Measurements from ENCODE around the gene PNLIPRP1. TPM values are rescaled to one million over a fixed set of nuclear protein-coding genes. Genes with fewer than 3 reads are reported as not detected.

The PNLIPRP1 gene
- total RNA-seq, 1 experiment from 2014 or later, result 1.6 TPM

GRCh38 chr10:116608686-116609594, 18.2 kb downstream of the PNLIPRP1 start:
- CTCF ChIA-PET, result no interaction called here
- Histone ChIP-seq H3K9me3 (ENCODE audit: control insufficient read depth in 1 of 2, insufficient read depth in 1 of 2, low read depth in 1 of 2, low read length in 2 of 2) (no peaks in the 10 kb centered on the region), H3K36me3 (ENCODE audit: control insufficient read depth in 1 of 2, insufficient read depth in 2 of 2, low read length in 2 of 2) (no peaks in the 10 kb centered on the region), H3K9me2 (ENCODE audit: insufficient read depth) (no peaks in the 10 kb centered on the region), H3K27ac (ENCODE audit: low read depth, low read length) (no peak overlapping the region), H3K79me2 (ENCODE audit: insufficient read depth, low read length) (no peaks in the 10 kb centered on the region), H3K9ac (ENCODE audit: low read length) (no peak overlapping the region), H2AFZ (ENCODE audit: low read depth, low read length, poor library complexity, severe bottlenecking) (no peak overlapping the region), H3K4me3 (replicated peaks in 1 of 2; ENCODE audit: low read depth in 1 of 2, low read length in 2 of 2) (no peak overlapping the region), H3K27me3 (ENCODE audit: insufficient read depth, low read length) (0 out of 2 replicates have a peak, but pooled peaks cover 7% of the 10 kb centered on the region), H4K20me1 (ENCODE audit: insufficient read depth) (no peaks in the 10 kb centered on the region; the same call in 1 of the 2 replicates), H3K4me2 (ENCODE audit: low read length) (no peak overlapping the region), H3K4me1 (ENCODE audit: control insufficient read depth in 1 of 2, insufficient read depth in 2 of 2, low read length in 2 of 2) (no peaks in the 10 kb centered on the region)
- intact Hi-C loops (cut with micrococcal nuclease), result no loop called here
- TF ChIP-seq, protein P1, sequence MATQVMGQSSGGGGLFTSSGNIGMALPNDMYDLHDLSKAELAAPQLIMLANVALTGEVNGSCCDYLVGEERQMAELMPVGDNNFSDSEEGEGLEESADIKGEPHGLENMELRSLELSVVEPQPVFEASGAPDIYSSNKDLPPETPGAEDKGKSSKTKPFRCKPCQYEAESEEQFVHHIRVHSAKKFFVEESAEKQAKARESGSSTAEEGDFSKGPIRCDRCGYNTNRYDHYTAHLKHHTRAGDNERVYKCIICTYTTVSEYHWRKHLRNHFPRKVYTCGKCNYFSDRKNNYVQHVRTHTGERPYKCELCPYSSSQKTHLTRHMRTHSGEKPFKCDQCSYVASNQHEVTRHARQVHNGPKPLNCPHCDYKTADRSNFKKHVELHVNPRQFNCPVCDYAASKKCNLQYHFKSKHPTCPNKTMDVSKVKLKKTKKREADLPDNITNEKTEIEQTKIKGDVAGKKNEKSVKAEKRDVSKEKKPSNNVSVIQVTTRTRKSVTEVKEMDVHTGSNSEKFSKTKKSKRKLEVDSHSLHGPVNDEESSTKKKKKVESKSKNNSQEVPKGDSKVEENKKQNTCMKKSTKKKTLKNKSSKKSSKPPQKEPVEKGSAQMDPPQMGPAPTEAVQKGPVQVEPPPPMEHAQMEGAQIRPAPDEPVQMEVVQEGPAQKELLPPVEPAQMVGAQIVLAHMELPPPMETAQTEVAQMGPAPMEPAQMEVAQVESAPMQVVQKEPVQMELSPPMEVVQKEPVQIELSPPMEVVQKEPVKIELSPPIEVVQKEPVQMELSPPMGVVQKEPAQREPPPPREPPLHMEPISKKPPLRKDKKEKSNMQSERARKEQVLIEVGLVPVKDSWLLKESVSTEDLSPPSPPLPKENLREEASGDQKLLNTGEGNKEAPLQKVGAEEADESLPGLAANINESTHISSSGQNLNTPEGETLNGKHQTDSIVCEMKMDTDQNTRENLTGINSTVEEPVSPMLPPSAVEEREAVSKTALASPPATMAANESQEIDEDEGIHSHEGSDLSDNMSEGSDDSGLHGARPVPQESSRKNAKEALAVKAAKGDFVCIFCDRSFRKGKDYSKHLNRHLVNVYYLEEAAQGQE (IDR thresholded peaks at IDR 0.05; ENCODE audit: low read depth), result no peak
- TF ChIP-seq ZNF274 (IDR thresholded peaks at IDR 0.05; ENCODE audit: low read depth, low read length) (no peak), ZBTB33 (IDR thresholded peaks at IDR 0.05; ENCODE audit: extremely low read depth, insufficient replicate concordance, low read length) (no peak), ELF1 (IDR thresholded peaks at IDR 0.05; ENCODE audit: borderline replicate concordance, low read depth) (no peak), ZFX (IDR thresholded peaks at IDR 0.05) (no peak), SIN3A (IDR thresholded peaks at IDR 0.05; ENCODE audit: low read depth) (no peak), SP1 (IDR thresholded peaks at IDR 0.05; ENCODE audit: low read depth) (no peak)
- TF ChIP-seq, protein P2, sequence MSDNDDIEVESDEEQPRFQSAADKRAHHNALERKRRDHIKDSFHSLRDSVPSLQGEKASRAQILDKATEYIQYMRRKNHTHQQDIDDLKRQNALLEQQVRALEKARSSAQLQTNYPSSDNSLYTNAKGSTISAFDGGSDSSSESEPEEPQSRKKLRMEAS (IDR thresholded peaks at IDR 0.05), result no peak
- no peak for DNase-seq (ENCODE audit: low read depth, low spot score)
- POLR2A ChIA-PET, result no interaction called here
- ATAC-seq, result no peak
- no TSS peak for BruUV-seq (replicated peaks)
- RAD21 ChIA-PET (ENCODE audit: low non-redundant PET in 1 of 2, low total read pairs in 2 of 2, uncharacterized antibody in 2 of 2, unreplicated experiment in 2 of 2), result no interaction called here
